Neural cell (in vitro differentiated cells): ENCODE data around the gene P2RY8. TPM values are rescaled to one million over a fixed set of nuclear protein-coding genes. Genes with fewer than 3 reads are reported as not detected.

Source experiments
- H2AFZ ChIP-seq: fragments of 200-600, 300-800 bp; sonication (generic), shearing (Covaris generic); 2 replicates; pipeline ENCODE4 v1.6.0; 2014; ENCODE audit warnings: low read depth, mild to moderate bottlenecking, antibody characterized with exemption, low read length, moderate library complexity
- H3F3A ChIP-seq: fragments of 200-600 bp; shearing (Covaris generic); 2 replicates; pipeline ENCODE4 v1.6.1; 2016; ENCODE audit warnings: mild to moderate bottlenecking, moderate library complexity, mixed read lengths, antibody characterized with exemption, low read length; ENCODE audit not compliant: insufficient read depth, poor library complexity, severe bottlenecking
- H3K27ac ChIP-seq: fragments of 200-600, 300-800 bp; sonication (generic), shearing (Covaris generic); 2 replicates; pipeline ENCODE4 v1.5.1; 2014; ENCODE audit warnings: mild to moderate bottlenecking, low read length, moderate library complexity
- H3K27me3 ChIP-seq: fragments of 300-800, 200-600 bp; sonication (generic), shearing (Covaris generic); 2 replicates; pipeline ENCODE4 v1.6.0; 2014; ENCODE audit warnings: mild to moderate bottlenecking, low read depth, low read length, moderate library complexity; ENCODE audit not compliant: insufficient read depth
- H3K36me3 ChIP-seq: fragments of 300-800, 200-600 bp; sonication (generic), shearing (Covaris generic); 2 replicates; pipeline ENCODE4 v1.5.1; 2014; ENCODE audit warnings: mild to moderate bottlenecking, antibody characterized with exemption, low read length, moderate library complexity; ENCODE audit not compliant: insufficient read depth
- H3K4me2 ChIP-seq: fragments of 300-800, 200-600 bp; sonication (generic), shearing (Covaris generic); 2 replicates; pipeline ENCODE4 v1.6.0; 2014; ENCODE audit warnings: mild to moderate bottlenecking, low read length
- H3K4me3 ChIP-seq: fragments of 300-800, 200-600 bp; sonication (generic), shearing (Covaris generic); 2 replicates; pipeline ENCODE4 v1.5.1; 2014; ENCODE audit warnings: mild to moderate bottlenecking, low read length, moderate library complexity
- H3K79me2 ChIP-seq: fragments of 200-600 bp; shearing (Covaris generic); replicated peaks from 2 replicates; pipeline ENCODE4 v1.6.0; 2014; ENCODE audit warnings: mild to moderate bottlenecking, low read length, moderate library complexity; ENCODE audit not compliant: insufficient read depth
- H3K9ac ChIP-seq: fragments of 300-800, 200-600 bp; sonication (generic), shearing (Covaris generic); 2 replicates; pipeline ENCODE4 v1.6.1; 2016; ENCODE audit warnings: mild to moderate bottlenecking, low read length, mixed read lengths
- H3K9me2 ChIP-seq: fragments of 200-600 bp; shearing (Covaris generic); 2 replicates; pipeline ENCODE4 v1.6.1; 2016; ENCODE audit warnings: mild to moderate bottlenecking, low read length, mixed read lengths; ENCODE audit not compliant: insufficient read depth
- H3K9me3 ChIP-seq: fragments of 200-600, 300-800 bp; sonication (generic), shearing (Covaris generic); 2 replicates; pipeline ENCODE4 v1.6.1; 2016; ENCODE audit warnings: mild to moderate bottlenecking, mixed run types, low read length, moderate library complexity, mixed read lengths
- H4K20me1 ChIP-seq: fragments of 200-600 bp; shearing (Covaris generic); 2 replicates; pipeline ENCODE4 v1.6.1; 2016; ENCODE audit warnings: mild to moderate bottlenecking, mixed run types; ENCODE audit not compliant: insufficient read depth
- CTCF ChIP-seq: fragments of 450-650 bp; IDR thresholded peaks from 2 replicates; pipeline ENCODE4 v1.5.1; 2014; ENCODE audit warnings: antibody characterized with exemption, mild to moderate bottlenecking, moderate library complexity; ENCODE audit not compliant: poor library complexity, severe bottlenecking
- EP300 ChIP-seq: fragments of 450-650 bp; conservative IDR thresholded peaks from 2 replicates; pipeline ENCODE4 v1.6.1; 2014; ENCODE audit warnings: antibody characterized with exemption, mild to moderate bottlenecking, moderate library complexity; ENCODE audit not compliant: poor library complexity, severe bottlenecking
- EZH2 ChIP-seq: fragments of 200-600, 300-800 bp; shearing (Covaris generic), sonication (generic); IDR thresholded peaks from 2 replicates; pipeline ENCODE4 v1.6.1; 2014; ENCODE audit warnings: antibody characterized with exemption, low read length, borderline replicate concordance, mild to moderate bottlenecking; ENCODE audit not compliant: insufficient read depth, poor library complexity, severe bottlenecking
- MXI1 ChIP-seq: fragments of 450-650 bp; conservative IDR thresholded peaks from 2 replicates; pipeline ENCODE4 v1.6.1; 2014; ENCODE audit warnings: antibody characterized with exemption, mild to moderate bottlenecking; ENCODE audit not compliant: poor library complexity, severe bottlenecking
- POLR2AphosphoS5 ChIP-seq: IDR thresholded peaks from 2 replicates; pipeline ENCODE4 v1.6.1; 2012
- RAD21 ChIP-seq: fragments of 450-650 bp; conservative IDR thresholded peaks from 2 replicates; pipeline ENCODE4 v1.6.1; 2014; ENCODE audit warnings: antibody characterized with exemption, mild to moderate bottlenecking, moderate library complexity
- REST ChIP-seq: IDR thresholded peaks from 2 replicates; pipeline ENCODE4 v1.6.1; 2012; ENCODE audit warnings: borderline replicate concordance
- SMC3 ChIP-seq: fragments of 450-650 bp; conservative IDR thresholded peaks from 2 replicates; pipeline ENCODE4 v1.6.1; 2014; ENCODE audit warnings: antibody characterized with exemption, mild to moderate bottlenecking, moderate library complexity; ENCODE audit not compliant: poor library complexity
- TAF1 ChIP-seq: IDR thresholded peaks from 2 replicates; pipeline ENCODE4 v1.6.1; 2012; ENCODE audit warnings: low read depth
- polyA plus RNA-seq: library from polyadenylated mRNA; depleted of rRNA; stranded (reverse); fragments of >200 nt; gene quantifications from 2 replicates; pipeline ENCODE4 v1.2.3, GENCODE V29; 2014

The P2RY8 gene
- polyA plus RNA-seq, 1 donor from 2014 or later: not detected

GRCh38 chrX:1455948-1456280 lies 81.1 kb downstream of the P2RY8 start:
- H3K27me3 ChIP-seq: no peaks in the 10 kb centered on the region
- H3K79me2 ChIP-seq: peaks cover 9% of the 10 kb centered on the region

GRCh38 chrX:1453951-1454785 lies 82.8 kb downstream of the P2RY8 start:
- Histone ChIP-seq H3K4me2 (no peak overlapping the region), H4K20me1 (no peaks in the 10 kb centered on the region), H3K79me2 (peaks cover 17% of the 10 kb centered on the region), H3F3A (no peaks in the 10 kb centered on the region), H2AFZ (no peak overlapping the region), H3K9me2 (no peaks in the 10 kb centered on the region), H3K4me3 (peak overlapping the region; percentile 96), H3K27ac (no peak overlapping the region), H3K9me3 (no peaks in the 10 kb centered on the region), H3K27me3 (no peaks in the 10 kb centered on the region), H3K9ac (no peak overlapping the region), H3K36me3 (no peaks in the 10 kb centered on the region)
- TF ChIP-seq MXI1: no peak
- TF ChIP-seq RAD21: peak; percentile 91
- TF ChIP-seq SMC3: peak; percentile 85
- TF ChIP-seq CTCF: peak; percentile 88
- TF ChIP-seq TAF1: no peak
- no peak for TF ChIP-seq EP300
- TF ChIP-seq EZH2: no peak

More at GRCh38 chrX:1455948-1456280, 81.1 kb downstream of the P2RY8 start:
- no peaks in the 10 kb centered on the region for H3K9me3 ChIP-seq
- H3K9me2 ChIP-seq: no peaks in the 10 kb centered on the region
- H3K4me3 ChIP-seq: no peak overlapping the region
- H3K36me3 ChIP-seq: no peaks in the 10 kb centered on the region
- no peak overlapping the region for H3K27ac ChIP-seq
- H4K20me1 ChIP-seq: no peaks in the 10 kb centered on the region
- H3F3A ChIP-seq: no peaks in the 10 kb centered on the region
- H3K9ac ChIP-seq: no peak overlapping the region
- H3K4me2 ChIP-seq: no peak overlapping the region
- TF ChIP-seq RAD21 (no peak), POLR2AphosphoS5 (no peak), REST (no peak), SMC3 (no peak), MXI1 (no peak), EP300 (no peak), EZH2 (no peak), TAF1 (no peak), CTCF (no peak)
- no peak overlapping the region for H2AFZ ChIP-seq
